ENCODE results near the gene SLC16A8. TPM values are rescaled to one million over a fixed set of nuclear protein-coding genes. Genes with fewer than 3 reads are reported as not detected.

The SLC16A8 gene
- total and polyA plus RNA-seq, 9 of the 15 experiments (the other 6 are each of a cell fraction or from before 2014, with no cell fraction given) = not detected

DNA sequence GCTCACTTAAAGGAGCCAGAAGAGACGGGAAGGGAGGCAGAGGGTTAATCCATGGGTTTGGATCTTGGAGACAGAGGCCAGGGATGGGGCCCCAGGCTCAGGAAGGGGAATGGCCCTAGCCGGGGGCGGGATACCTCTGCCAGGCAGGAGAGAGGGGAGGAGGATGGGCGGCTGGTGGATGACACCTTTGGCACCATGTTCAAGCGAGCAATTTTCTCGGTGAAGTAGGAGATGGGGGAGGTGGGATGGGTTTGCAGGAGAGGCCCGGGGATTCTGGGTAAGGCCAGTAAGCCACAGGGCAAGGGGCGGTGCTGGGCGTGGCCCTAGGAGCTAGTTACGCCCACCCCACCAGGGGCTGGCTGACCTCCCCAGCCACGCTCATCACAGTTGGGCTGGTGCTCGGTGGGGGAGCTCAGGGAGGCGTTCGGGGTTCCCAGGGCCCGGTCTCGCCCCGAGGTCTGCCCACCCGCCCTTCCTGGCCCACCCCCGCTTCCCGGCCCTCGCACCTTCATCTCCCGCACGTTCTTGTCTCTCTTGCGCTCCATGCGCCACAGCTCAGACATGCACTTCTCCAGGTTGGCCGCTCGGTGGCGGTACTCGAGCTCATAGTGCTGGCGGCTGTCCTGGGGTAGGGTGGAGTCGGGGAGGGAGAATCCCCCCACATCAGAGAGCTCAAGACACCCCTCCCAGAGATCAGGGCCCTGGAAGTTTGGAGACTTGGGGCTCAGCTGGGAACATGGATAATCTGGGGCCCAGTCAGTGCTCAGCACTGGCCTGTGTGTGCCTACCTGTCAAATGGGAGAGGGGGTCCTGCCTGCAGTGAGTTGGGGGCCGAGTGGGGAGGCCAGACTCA lies 13.8 kb upstream of the SLC16A8 start (continued):
- TF ChIP-seq NR4A1 (CRISPR knock-in tag; IDR thresholded peaks at IDR 0.05) (no peak), NR4A1 (tag; IDR thresholded peaks at IDR 0.05) (no peak), CBX1 (IDR thresholded peaks at IDR 0.05; ENCODE audit: low read depth) (0 out of 2 replicates have a peak, but pooled peaks have one; percentile 61), FOS (IDR thresholded peaks at IDR 0.05; ENCODE audit: extremely low read depth, insufficient read length) (no peak), PTBP1 (IDR thresholded peaks at IDR 0.05; ENCODE audit: low read depth, low read length) (no peak), MXI1 (IDR thresholded peaks at IDR 0.05; ENCODE audit: low read depth, low read length) (no peak), SNIP1 (IDR thresholded peaks at IDR 0.05; ENCODE audit: low read depth) (no peak)
- TF ChIP-seq, protein P1, sequence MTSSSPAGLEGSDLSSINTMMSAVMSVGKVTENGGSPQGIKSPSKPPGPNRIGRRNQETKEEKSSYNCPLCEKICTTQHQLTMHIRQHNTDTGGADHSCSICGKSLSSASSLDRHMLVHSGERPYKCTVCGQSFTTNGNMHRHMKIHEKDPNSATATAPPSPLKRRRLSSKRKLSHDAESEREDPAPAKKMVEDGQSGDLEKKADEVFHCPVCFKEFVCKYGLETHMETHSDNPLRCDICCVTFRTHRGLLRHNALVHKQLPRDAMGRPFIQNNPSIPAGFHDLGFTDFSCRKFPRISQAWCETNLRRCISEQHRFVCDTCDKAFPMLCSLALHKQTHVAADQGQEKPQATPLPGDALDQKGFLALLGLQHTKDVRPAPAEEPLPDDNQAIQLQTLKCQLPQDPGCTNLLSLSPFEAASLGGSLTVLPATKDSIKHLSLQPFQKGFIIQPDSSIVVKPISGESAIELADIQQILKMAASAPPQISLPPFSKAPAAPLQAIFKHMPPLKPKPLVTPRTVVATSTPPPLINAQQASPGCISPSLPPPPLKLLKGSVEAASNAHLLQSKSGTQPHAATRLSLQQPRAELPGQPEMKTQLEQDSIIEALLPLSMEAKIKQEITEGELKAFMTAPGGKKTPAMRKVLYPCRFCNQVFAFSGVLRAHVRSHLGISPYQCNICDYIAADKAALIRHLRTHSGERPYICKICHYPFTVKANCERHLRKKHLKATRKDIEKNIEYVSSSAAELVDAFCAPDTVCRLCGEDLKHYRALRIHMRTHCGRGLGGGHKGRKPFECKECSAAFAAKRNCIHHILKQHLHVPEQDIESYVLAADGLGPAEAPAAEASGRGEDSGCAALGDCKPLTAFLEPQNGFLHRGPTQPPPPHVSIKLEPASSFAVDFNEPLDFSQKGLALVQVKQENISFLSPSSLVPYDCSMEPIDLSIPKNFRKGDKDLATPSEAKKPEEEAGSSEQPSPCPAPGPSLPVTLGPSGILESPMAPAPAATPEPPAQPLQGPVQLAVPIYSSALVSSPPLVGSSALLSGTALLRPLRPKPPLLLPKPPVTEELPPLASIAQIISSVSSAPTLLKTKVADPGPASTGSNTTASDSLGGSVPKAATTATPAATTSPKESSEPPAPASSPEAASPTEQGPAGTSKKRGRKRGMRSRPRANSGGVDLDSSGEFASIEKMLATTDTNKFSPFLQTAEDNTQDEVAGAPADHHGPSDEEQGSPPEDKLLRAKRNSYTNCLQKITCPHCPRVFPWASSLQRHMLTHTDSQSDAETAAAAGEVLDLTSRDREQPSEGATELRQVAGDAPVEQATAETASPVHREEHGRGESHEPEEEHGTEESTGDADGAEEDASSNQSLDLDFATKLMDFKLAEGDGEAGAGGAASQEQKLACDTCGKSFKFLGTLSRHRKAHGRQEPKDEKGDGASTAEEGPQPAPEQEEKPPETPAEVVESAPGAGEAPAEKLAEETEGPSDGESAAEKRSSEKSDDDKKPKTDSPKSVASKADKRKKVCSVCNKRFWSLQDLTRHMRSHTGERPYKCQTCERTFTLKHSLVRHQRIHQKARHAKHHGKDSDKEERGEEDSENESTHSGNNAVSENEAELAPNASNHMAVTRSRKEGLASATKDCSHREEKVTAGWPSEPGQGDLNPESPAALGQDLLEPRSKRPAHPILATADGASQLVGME (CRISPR knock-in tag; IDR thresholded peaks at IDR 0.05) = no peak
- TF ChIP-seq, protein P2, sequence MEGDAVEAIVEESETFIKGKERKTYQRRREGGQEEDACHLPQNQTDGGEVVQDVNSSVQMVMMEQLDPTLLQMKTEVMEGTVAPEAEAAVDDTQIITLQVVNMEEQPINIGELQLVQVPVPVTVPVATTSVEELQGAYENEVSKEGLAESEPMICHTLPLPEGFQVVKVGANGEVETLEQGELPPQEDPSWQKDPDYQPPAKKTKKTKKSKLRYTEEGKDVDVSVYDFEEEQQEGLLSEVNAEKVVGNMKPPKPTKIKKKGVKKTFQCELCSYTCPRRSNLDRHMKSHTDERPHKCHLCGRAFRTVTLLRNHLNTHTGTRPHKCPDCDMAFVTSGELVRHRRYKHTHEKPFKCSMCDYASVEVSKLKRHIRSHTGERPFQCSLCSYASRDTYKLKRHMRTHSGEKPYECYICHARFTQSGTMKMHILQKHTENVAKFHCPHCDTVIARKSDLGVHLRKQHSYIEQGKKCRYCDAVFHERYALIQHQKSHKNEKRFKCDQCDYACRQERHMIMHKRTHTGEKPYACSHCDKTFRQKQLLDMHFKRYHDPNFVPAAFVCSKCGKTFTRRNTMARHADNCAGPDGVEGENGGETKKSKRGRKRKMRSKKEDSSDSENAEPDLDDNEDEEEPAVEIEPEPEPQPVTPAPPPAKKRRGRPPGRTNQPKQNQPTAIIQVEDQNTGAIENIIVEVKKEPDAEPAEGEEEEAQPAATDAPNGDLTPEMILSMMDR (IDR thresholded peaks at IDR 0.05 in 2 of 3, conservative IDR thresholded peaks at IDR 0.05 in 1 of 3; ENCODE audit: insufficient read depth in 2 of 3, low read depth in 1 of 3, low read length in 3 of 3) = peak; percentile 66 to 87 (median 71)
